ENCODE data around the gene IMPG2. TPM values are rescaled to one million over a fixed set of nuclear protein-coding genes. Genes with fewer than 3 reads are reported as not detected.

Gene IMPG2
- total RNA-seq, 1 experiment from 2014 or later, result 0.04 TPM

DNA sequence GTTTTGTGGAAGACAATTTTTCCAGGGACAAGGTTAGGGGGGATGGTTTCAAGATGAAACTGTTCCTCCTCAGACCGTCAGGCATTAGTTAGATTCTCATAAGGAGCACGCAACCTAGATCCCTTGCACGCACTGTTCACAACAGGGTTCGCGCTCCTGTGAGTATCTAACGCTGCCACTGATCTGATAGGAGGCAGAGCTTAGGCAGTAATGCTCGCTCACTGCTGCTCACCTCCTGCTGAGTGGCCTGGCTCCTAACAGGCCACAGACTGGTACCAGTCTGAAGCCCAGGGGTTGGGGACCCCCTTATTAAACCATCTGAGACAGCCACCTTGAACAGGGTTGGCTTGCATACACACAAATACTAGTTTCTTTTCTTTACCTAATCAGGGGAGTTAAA lies 13.5 kb upstream of the IMPG2 start:
- DNase-seq, result no peak
- no peak overlapping the region for H3T11ph ChIP-seq (ENCODE audit: low read length)
- WGBS (ENCODE audit: extremely low coverage, insufficient read length, low lambda C conversion rate), result no CpG with 5 or more reads among the region's 7 CpGs

More for the DNA sequence above, 13.5 kb upstream of the IMPG2 start:
- no peak overlapping the region for H2BK20ac ChIP-seq (ENCODE audit: low read depth, low read length, poor library complexity, severe bottlenecking)
- H4K91ac ChIP-seq (ENCODE audit: insufficient read length, low read depth, low read length), result no peak overlapping the region
- no peaks in the 10 kb centered on the region for H3K9me3 ChIP-seq (ENCODE audit: control insufficient read depth, low read depth, low read length)
- H3K23me2 ChIP-seq (ENCODE audit: insufficient read length, low read depth, low read length, poor library complexity, severe bottlenecking), result no peaks in the 10 kb centered on the region
- H3K9ac ChIP-seq (ENCODE audit: extremely low read depth, insufficient read length, low read length), result no peak overlapping the region
- no peak overlapping the region for H3K14ac ChIP-seq (ENCODE audit: insufficient read depth, low read length)
- no peak overlapping the region for H3K27ac ChIP-seq (ENCODE audit: insufficient read length, low read depth, low read length)
- no peak overlapping the region for H3K4ac ChIP-seq (ENCODE audit: low read depth, low read length)
- Mint-ChIP-seq H3K36me3 (ENCODE audit: insufficient read depth in 1 of 3, low read depth in 3 of 3) (no peaks in the 10 kb centered on the region; a peak in 1 of 7 replicates), H3K4me1 (no peaks in the 10 kb centered on the region), H3K27me3 (ENCODE audit: low read depth) (no peaks in the 10 kb centered on the region), H3K4me3 (no peak overlapping the region), H3K27ac (no peak overlapping the region), H3K9me3 (no peaks in the 10 kb centered on the region)
- H3K23ac ChIP-seq (ENCODE audit: insufficient read length, low read depth, low read length), result no peak overlapping the region
- no peaks in the 10 kb centered on the region for H3K79me2 ChIP-seq (ENCODE audit: insufficient read depth, low read length)
- no peak overlapping the region for H4K8ac ChIP-seq (replicated peaks; ENCODE audit: insufficient read length, low read depth, low read length)
- H2AFZ ChIP-seq (ENCODE audit: low read length), result no peak overlapping the region
- H3K4me2 ChIP-seq (ENCODE audit: insufficient read depth, insufficient read length, low read length), result no peak overlapping the region
- no peak overlapping the region for H2BK12ac ChIP-seq (ENCODE audit: insufficient read length, low read depth, low read length)
- H3K18ac ChIP-seq (ENCODE audit: insufficient read length, low read depth, low read length), result no peak overlapping the region
- no peak overlapping the region for H2AK5ac ChIP-seq (ENCODE audit: insufficient read length, low read length)
- H4K5ac ChIP-seq (ENCODE audit: insufficient read length, low read depth, low read length), result no peak overlapping the region
- H2BK15ac ChIP-seq (ENCODE audit: low read depth, low read length), result no peak overlapping the region
- no peak overlapping the region for H2BK5ac ChIP-seq (ENCODE audit: insufficient read length, low read length)
- TF ChIP-seq, protein P1, sequence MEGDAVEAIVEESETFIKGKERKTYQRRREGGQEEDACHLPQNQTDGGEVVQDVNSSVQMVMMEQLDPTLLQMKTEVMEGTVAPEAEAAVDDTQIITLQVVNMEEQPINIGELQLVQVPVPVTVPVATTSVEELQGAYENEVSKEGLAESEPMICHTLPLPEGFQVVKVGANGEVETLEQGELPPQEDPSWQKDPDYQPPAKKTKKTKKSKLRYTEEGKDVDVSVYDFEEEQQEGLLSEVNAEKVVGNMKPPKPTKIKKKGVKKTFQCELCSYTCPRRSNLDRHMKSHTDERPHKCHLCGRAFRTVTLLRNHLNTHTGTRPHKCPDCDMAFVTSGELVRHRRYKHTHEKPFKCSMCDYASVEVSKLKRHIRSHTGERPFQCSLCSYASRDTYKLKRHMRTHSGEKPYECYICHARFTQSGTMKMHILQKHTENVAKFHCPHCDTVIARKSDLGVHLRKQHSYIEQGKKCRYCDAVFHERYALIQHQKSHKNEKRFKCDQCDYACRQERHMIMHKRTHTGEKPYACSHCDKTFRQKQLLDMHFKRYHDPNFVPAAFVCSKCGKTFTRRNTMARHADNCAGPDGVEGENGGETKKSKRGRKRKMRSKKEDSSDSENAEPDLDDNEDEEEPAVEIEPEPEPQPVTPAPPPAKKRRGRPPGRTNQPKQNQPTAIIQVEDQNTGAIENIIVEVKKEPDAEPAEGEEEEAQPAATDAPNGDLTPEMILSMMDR (conservative IDR thresholded peaks at IDR 0.05), result no peak
- H3K27me3 ChIP-seq (ENCODE audit: insufficient read depth, low read length), result no peaks in the 10 kb centered on the region
- no peaks in the 10 kb centered on the region for H4K20me1 ChIP-seq (ENCODE audit: control insufficient read depth, insufficient read depth, insufficient read length)
- no peaks in the 10 kb centered on the region for H3K79me1 ChIP-seq (ENCODE audit: insufficient read depth, low read depth, low read length, poor library complexity, severe bottlenecking)
- H3K4me1 ChIP-seq (ENCODE audit: insufficient read depth, low read length), result no peaks in the 10 kb centered on the region
- H2BK120ac ChIP-seq (ENCODE audit: low read depth, low read length, poor library complexity, severe bottlenecking), result no peak overlapping the region
- H3K56ac ChIP-seq (ENCODE audit: insufficient read length, low read depth, low read length), result no peak overlapping the region

All from H9 (cell line).